D721Med (cell line): ENCODE results near the gene CMC1.

Source experiments
- DNase-seq: peaks from one replicate; pipeline ENCODE4 v3.0.0; 2011; ENCODE audit warnings: low spot score; ENCODE audit not compliant: insufficient read length
- FAIRE-seq: peaks from 2 replicates; lab custom pipeline; 2011; peaks lifted over from hg19 to GRCh38; lab: Jason Lieb, UNC
- CTCF ChIP-seq: IDR thresholded peaks from 2 replicates; pipeline ENCODE4 v1.5.1; 2012; ENCODE audit warnings: mild to moderate bottlenecking, control low read depth; ENCODE audit not compliant: insufficient read depth; ENCODE audit errors: missing control alignments

Gene CMC1

GRCh38 chr3:28228623-28229022 lies 12.8 kb upstream of the CMC1 start:
- no peak for FAIRE-seq
- DNase-seq, result no peak
- no peak for TF ChIP-seq CTCF

GRCh38 chr3:28232659-28233058 lies 8.8 kb upstream of the CMC1 start:
- no peak for FAIRE-seq
- TF ChIP-seq CTCF, result no peak

GRCh38 chr3:28234454-28234853 lies 7.0 kb upstream of the CMC1 start:
- no peak for TF ChIP-seq CTCF
- DNase-seq, result no peak
- no peak for FAIRE-seq

More at GRCh38 chr3:28232659-28233058, 8.8 kb upstream of the CMC1 start:
- no peak for DNase-seq

- no peak for DNase-seq
- no peak for TF ChIP-seq CTCF
- FAIRE-seq, result no peak
Observed at GRCh38 chr3:28239108-28239507, 2.3 kb upstream of the CMC1 start.

GRCh38 chr3:28240441-28240840 lies 978 bp upstream of the CMC1 start:
- TF ChIP-seq CTCF, result no peak
- DNase-seq, result no peak
- FAIRE-seq, result no peak

GRCh38 chr3:28242519-28242918 lies 1.1 kb downstream of the CMC1 start:
- DNase-seq (no peak), FAIRE-seq (no peak)
- no peak for TF ChIP-seq CTCF

- TF ChIP-seq CTCF, result no peak
- no peak for DNase-seq
- FAIRE-seq, result no peak
Observed at GRCh38 chr3:28243424-28244106, 2.1 kb downstream of the CMC1 start.
